Tibial artery (tissue), 4 donors: ENCODE results near the gene ERLIN1.

Source experiments
- DNase-seq, 2 donors: peaks; one replicate each; pipeline ENCODE4 v3.0.0-alpha.2; 2019
- H3K27ac ChIP-seq, 2 donors: fragments of 200-600 bp; sonication (generic) in 1 of 2; 1 replicate in 1 of 2; 2 replicates in 1 of 2; pipeline ENCODE4 v1.5.1; 2018 to 2019; ENCODE audit warnings: mild to moderate bottlenecking in 1 of 2
- H3K27me3 ChIP-seq, 2 donors: fragments of 200-600 bp; sonication (generic) in 1 of 2; one replicate each; pipeline versions ENCODE4 v1.5.1 to v1.6.0; 2016 to 2019
- H3K36me3 ChIP-seq, 3 donors: fragments of 200-600 bp; sonication (generic) in 2 of 3; one replicate each; pipeline ENCODE4 v1.5.1; 2016 to 2019; ENCODE audit warnings: mild to moderate bottlenecking in 2 of 3
- H3K4me1 ChIP-seq, 4 donors: fragments of 200-600 bp; sonication (generic) in 2 of 4; 1 replicate in 3 of 4; 2 replicates in 1 of 4; pipeline ENCODE4 v1.5.1; 2016 to 2019
- H3K4me3 ChIP-seq, 2 donors: fragments of 200-600 bp; sonication (generic) in 1 of 2; 1 replicate in 1 of 2; 2 replicates in 1 of 2; pipeline ENCODE4 v1.5.1; 2018 to 2019; ENCODE audit warnings: mild to moderate bottlenecking in 2 of 2
- H3K9me3 ChIP-seq, 3 donors: fragments of 200-600 bp; sonication (generic) in 1 of 3; one replicate each; pipeline ENCODE4 v1.5.1; 2016 to 2019
- intact Hi-C: fragments of 100-400 bp; cut with DNase I; formaldehyde crosslinking; loops from one replicate; pipeline ENCODE4 v1.15.0; 2023; ENCODE audit warnings: low total_unique reads
- TF ChIP-seq, protein P1 (sequence below), 2 experiments: fragments of 200-600 bp in 1 of 2; fragments of 450-650 bp in 1 of 2; IDR thresholded peaks; one replicate each; pipeline ENCODE4 v1.5.1; 2017 to 2019; ENCODE audit warnings: antibody characterized with exemption in 2 of 2, mild to moderate bottlenecking in 1 of 2, moderate library complexity in 1 of 2

ERLIN1 gene

GRCh38 chr10:100124097-100124496, 61.7 kb downstream of the ERLIN1 start:
- TF ChIP-seq, protein P1, sequence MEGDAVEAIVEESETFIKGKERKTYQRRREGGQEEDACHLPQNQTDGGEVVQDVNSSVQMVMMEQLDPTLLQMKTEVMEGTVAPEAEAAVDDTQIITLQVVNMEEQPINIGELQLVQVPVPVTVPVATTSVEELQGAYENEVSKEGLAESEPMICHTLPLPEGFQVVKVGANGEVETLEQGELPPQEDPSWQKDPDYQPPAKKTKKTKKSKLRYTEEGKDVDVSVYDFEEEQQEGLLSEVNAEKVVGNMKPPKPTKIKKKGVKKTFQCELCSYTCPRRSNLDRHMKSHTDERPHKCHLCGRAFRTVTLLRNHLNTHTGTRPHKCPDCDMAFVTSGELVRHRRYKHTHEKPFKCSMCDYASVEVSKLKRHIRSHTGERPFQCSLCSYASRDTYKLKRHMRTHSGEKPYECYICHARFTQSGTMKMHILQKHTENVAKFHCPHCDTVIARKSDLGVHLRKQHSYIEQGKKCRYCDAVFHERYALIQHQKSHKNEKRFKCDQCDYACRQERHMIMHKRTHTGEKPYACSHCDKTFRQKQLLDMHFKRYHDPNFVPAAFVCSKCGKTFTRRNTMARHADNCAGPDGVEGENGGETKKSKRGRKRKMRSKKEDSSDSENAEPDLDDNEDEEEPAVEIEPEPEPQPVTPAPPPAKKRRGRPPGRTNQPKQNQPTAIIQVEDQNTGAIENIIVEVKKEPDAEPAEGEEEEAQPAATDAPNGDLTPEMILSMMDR (IDR thresholded peaks at IDR 0.05), result no peak
- intact Hi-C loops, result no loop called here
- H3K4me1 ChIP-seq, result no peaks in the 10 kb centered on the region
- H3K27me3 ChIP-seq, result peaks cover 0 to 4% of the 10 kb centered on the region in 2 donors
- no peak overlapping the region for H3K27ac ChIP-seq
- DNase-seq, result no peak
- H3K9me3 ChIP-seq, result no peaks in the 10 kb centered on the region
- H3K4me3 ChIP-seq, result no peak overlapping the region
- no peaks in the 10 kb centered on the region for H3K36me3 ChIP-seq

- TF ChIP-seq, protein P1 (IDR thresholded peaks at IDR 0.05), result no peak
- no peaks in the 10 kb centered on the region for H3K4me1 ChIP-seq
- peaks cover 0 to 9% of the 10 kb centered on the region in 2 donors for H3K27me3 ChIP-seq
- no peak overlapping the region for H3K4me3 ChIP-seq
- no peaks in the 10 kb centered on the region for H3K36me3 ChIP-seq
- intact Hi-C loops, result no loop called here
- H3K27ac ChIP-seq, result no peak overlapping the region
- no peaks in the 10 kb centered on the region for H3K9me3 ChIP-seq
- no peak for DNase-seq
Observed at GRCh38 chr10:100122780-100123179, 63.0 kb downstream of the ERLIN1 start.

DNA sequence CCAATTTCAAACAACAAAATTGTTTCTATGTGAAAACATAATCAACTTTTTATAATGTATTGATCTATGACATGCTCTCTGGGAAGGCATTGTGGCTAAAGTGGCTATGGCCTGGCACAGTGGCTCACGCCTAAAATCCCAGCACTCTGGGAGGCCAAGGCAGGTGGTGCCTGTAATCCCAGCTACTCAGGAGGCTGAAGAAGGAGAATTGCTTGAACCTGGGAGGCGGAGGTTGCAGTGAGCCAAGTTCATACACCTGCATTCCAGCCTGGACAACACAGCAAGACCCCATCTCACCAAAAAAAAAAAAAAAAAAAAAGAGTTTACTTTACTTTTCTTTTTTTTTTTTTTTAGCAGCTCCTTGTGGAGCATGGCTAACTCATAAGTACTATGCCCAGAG, 65.3 kb downstream of the ERLIN1 start:
- H3K36me3 ChIP-seq, result no peaks in the 10 kb centered on the region
- H3K4me1 ChIP-seq, result no peaks in the 10 kb centered on the region
- H3K4me3 ChIP-seq, result no peak overlapping the region
- H3K27me3 ChIP-seq, result peaks cover 0 to 28% of the 10 kb centered on the region in 2 donors
- intact Hi-C loops, result no loop called here
- DNase-seq, result no peak
- TF ChIP-seq, protein P1 (IDR thresholded peaks at IDR 0.05), result no peak
- no peak overlapping the region for H3K27ac ChIP-seq
- H3K9me3 ChIP-seq, result no peaks in the 10 kb centered on the region

GRCh38 chr10:100119726-100120125, 66.1 kb downstream of the ERLIN1 start:
- Histone ChIP-seq H3K9me3 (no peaks in the 10 kb centered on the region), H3K4me1 (no peaks in the 10 kb centered on the region), H3K36me3 (no peaks in the 10 kb centered on the region), H3K27me3 (peaks cover 0 to 32% of the 10 kb centered on the region in 2 donors), H3K4me3 (no peak overlapping the region), H3K27ac (no peak overlapping the region)
- TF ChIP-seq, protein P1 (IDR thresholded peaks at IDR 0.05), result no peak
- DNase-seq, result no peak
- intact Hi-C loops, result no loop called here

DNA sequence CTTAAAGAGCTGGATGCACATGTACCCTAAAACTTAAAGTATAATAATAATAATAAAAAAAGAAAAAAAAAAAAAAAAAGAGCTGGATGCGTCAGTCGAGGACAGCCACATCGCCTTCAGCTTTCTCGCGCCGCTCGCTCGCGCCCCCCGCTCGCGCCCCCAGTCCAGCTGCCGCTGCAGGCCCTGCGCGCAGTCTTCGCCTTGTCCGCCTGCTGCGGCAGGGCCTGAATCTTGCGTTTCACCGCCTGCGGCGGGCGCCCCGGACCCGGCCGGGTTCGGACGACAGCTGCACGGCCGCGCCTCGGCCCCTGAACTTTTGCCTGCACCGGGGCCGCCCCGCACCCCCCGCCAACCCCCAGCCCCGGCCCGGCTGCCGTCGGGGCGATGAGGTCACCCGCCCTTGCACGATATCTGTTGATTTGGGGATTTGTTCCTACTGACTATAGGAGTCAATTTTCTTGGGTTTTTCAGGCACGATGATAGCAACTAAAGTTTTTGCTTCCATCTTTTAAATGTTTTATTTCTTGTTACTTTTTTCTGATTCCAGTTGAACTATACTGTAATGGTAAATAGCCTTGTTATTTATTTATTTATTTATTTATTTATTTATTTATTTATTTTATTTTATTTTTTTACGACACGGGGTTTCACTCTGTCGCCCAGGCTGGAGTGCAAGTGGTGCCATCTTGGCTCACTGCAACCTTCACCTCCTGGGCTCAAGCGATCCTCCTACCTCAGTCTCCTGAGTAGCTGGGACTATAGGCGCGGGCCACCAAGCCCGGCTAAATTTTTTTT, 70.7 kb downstream of the ERLIN1 start:
- intact Hi-C loops, result no loop called here
- Histone ChIP-seq H3K27me3 (peaks cover 0 to 28% of the 10 kb centered on the region in 2 donors), H3K36me3 (no peaks in the 10 kb centered on the region), H3K4me1 (no peaks in the 10 kb centered on the region), H3K27ac (no peak overlapping the region), H3K4me3 (no peak overlapping the region), H3K9me3 (no peaks in the 10 kb centered on the region)
- no peak for DNase-seq
- TF ChIP-seq, protein P1 (IDR thresholded peaks at IDR 0.05), result no peak
